ENCODE measurements around the gene KIR3DL3.

DNA sequence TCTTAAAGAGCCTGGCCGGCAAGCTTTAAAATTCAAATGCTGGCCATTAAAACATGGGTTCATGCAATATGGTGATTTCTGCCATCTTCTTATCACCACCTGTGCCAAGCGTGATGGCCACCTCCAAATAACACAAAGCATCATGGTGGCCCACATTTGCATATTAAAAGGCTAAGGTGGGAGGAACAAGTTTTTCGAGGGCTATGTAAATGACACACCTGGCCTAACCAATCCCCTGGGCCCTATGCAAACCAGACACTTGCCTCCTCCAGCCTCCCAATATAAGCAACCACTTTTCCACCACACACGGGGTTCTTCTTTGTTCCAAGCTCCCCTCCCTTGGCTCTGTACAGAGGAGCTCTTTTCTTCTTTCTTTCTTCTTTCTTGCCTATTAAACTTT lies 47.0 kb upstream of the KIR3DL3 start:
- TF ChIP-seq, protein P1, sequence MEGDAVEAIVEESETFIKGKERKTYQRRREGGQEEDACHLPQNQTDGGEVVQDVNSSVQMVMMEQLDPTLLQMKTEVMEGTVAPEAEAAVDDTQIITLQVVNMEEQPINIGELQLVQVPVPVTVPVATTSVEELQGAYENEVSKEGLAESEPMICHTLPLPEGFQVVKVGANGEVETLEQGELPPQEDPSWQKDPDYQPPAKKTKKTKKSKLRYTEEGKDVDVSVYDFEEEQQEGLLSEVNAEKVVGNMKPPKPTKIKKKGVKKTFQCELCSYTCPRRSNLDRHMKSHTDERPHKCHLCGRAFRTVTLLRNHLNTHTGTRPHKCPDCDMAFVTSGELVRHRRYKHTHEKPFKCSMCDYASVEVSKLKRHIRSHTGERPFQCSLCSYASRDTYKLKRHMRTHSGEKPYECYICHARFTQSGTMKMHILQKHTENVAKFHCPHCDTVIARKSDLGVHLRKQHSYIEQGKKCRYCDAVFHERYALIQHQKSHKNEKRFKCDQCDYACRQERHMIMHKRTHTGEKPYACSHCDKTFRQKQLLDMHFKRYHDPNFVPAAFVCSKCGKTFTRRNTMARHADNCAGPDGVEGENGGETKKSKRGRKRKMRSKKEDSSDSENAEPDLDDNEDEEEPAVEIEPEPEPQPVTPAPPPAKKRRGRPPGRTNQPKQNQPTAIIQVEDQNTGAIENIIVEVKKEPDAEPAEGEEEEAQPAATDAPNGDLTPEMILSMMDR (IDR thresholded peaks at IDR 0.05): no peak
- TF ChIP-seq EZH2 (IDR thresholded peaks at IDR 0.05; ENCODE audit: borderline replicate concordance, insufficient read depth, low read depth, low read length, poor library complexity, severe bottlenecking): no peak

Measured in B cell (primary cell).